Neural cell (in vitro differentiated cells): ENCODE results near the gene POMGNT2. TPM values are rescaled to one million over a fixed set of nuclear protein-coding genes. Genes with fewer than 3 reads are reported as not detected.

Experiments used
- H2AFZ ChIP-seq: fragments of 200-600, 300-800 bp; sonication (generic), shearing (Covaris generic); 2 replicates; pipeline ENCODE4 v1.6.0; 2014; ENCODE audit warnings: low read depth, mild to moderate bottlenecking, antibody characterized with exemption, low read length, moderate library complexity
- H3F3A ChIP-seq: fragments of 200-600 bp; shearing (Covaris generic); 2 replicates; pipeline ENCODE4 v1.6.1; 2016; ENCODE audit warnings: mild to moderate bottlenecking, moderate library complexity, mixed read lengths, antibody characterized with exemption, low read length; ENCODE audit not compliant: insufficient read depth, poor library complexity, severe bottlenecking
- H3K27ac ChIP-seq: fragments of 200-600, 300-800 bp; sonication (generic), shearing (Covaris generic); 2 replicates; pipeline ENCODE4 v1.5.1; 2014; ENCODE audit warnings: mild to moderate bottlenecking, low read length, moderate library complexity
- H3K27me3 ChIP-seq: fragments of 300-800, 200-600 bp; sonication (generic), shearing (Covaris generic); 2 replicates; pipeline ENCODE4 v1.6.0; 2014; ENCODE audit warnings: mild to moderate bottlenecking, low read depth, low read length, moderate library complexity; ENCODE audit not compliant: insufficient read depth
- H3K36me3 ChIP-seq: fragments of 300-800, 200-600 bp; sonication (generic), shearing (Covaris generic); 2 replicates; pipeline ENCODE4 v1.5.1; 2014; ENCODE audit warnings: mild to moderate bottlenecking, antibody characterized with exemption, low read length, moderate library complexity; ENCODE audit not compliant: insufficient read depth
- H3K4me2 ChIP-seq: fragments of 300-800, 200-600 bp; sonication (generic), shearing (Covaris generic); 2 replicates; pipeline ENCODE4 v1.6.0; 2014; ENCODE audit warnings: mild to moderate bottlenecking, low read length
- H3K4me3 ChIP-seq: fragments of 300-800, 200-600 bp; sonication (generic), shearing (Covaris generic); 2 replicates; pipeline ENCODE4 v1.5.1; 2014; ENCODE audit warnings: mild to moderate bottlenecking, low read length, moderate library complexity
- H3K79me2 ChIP-seq: fragments of 200-600 bp; shearing (Covaris generic); replicated peaks from 2 replicates; pipeline ENCODE4 v1.6.0; 2014; ENCODE audit warnings: mild to moderate bottlenecking, low read length, moderate library complexity; ENCODE audit not compliant: insufficient read depth
- H3K9ac ChIP-seq: fragments of 300-800, 200-600 bp; sonication (generic), shearing (Covaris generic); 2 replicates; pipeline ENCODE4 v1.6.1; 2016; ENCODE audit warnings: mild to moderate bottlenecking, low read length, mixed read lengths
- H3K9me2 ChIP-seq: fragments of 200-600 bp; shearing (Covaris generic); 2 replicates; pipeline ENCODE4 v1.6.1; 2016; ENCODE audit warnings: mild to moderate bottlenecking, low read length, mixed read lengths; ENCODE audit not compliant: insufficient read depth
- H3K9me3 ChIP-seq: fragments of 200-600, 300-800 bp; sonication (generic), shearing (Covaris generic); 2 replicates; pipeline ENCODE4 v1.6.1; 2016; ENCODE audit warnings: mild to moderate bottlenecking, mixed run types, low read length, moderate library complexity, mixed read lengths
- H4K20me1 ChIP-seq: fragments of 200-600 bp; shearing (Covaris generic); 2 replicates; pipeline ENCODE4 v1.6.1; 2016; ENCODE audit warnings: mild to moderate bottlenecking, mixed run types; ENCODE audit not compliant: insufficient read depth
- CTCF ChIP-seq: fragments of 450-650 bp; IDR thresholded peaks from 2 replicates; pipeline ENCODE4 v1.5.1; 2014; ENCODE audit warnings: antibody characterized with exemption, mild to moderate bottlenecking, moderate library complexity; ENCODE audit not compliant: poor library complexity, severe bottlenecking
- EP300 ChIP-seq: fragments of 450-650 bp; conservative IDR thresholded peaks from 2 replicates; pipeline ENCODE4 v1.6.1; 2014; ENCODE audit warnings: antibody characterized with exemption, mild to moderate bottlenecking, moderate library complexity; ENCODE audit not compliant: poor library complexity, severe bottlenecking
- EZH2 ChIP-seq: fragments of 200-600, 300-800 bp; shearing (Covaris generic), sonication (generic); IDR thresholded peaks from 2 replicates; pipeline ENCODE4 v1.6.1; 2014; ENCODE audit warnings: antibody characterized with exemption, low read length, borderline replicate concordance, mild to moderate bottlenecking; ENCODE audit not compliant: insufficient read depth, poor library complexity, severe bottlenecking
- MXI1 ChIP-seq: fragments of 450-650 bp; conservative IDR thresholded peaks from 2 replicates; pipeline ENCODE4 v1.6.1; 2014; ENCODE audit warnings: antibody characterized with exemption, mild to moderate bottlenecking; ENCODE audit not compliant: poor library complexity, severe bottlenecking
- POLR2AphosphoS5 ChIP-seq: IDR thresholded peaks from 2 replicates; pipeline ENCODE4 v1.6.1; 2012
- REST ChIP-seq: IDR thresholded peaks from 2 replicates; pipeline ENCODE4 v1.6.1; 2012; ENCODE audit warnings: borderline replicate concordance
- SMC3 ChIP-seq: fragments of 450-650 bp; conservative IDR thresholded peaks from 2 replicates; pipeline ENCODE4 v1.6.1; 2014; ENCODE audit warnings: antibody characterized with exemption, mild to moderate bottlenecking, moderate library complexity; ENCODE audit not compliant: poor library complexity
- TAF1 ChIP-seq: IDR thresholded peaks from 2 replicates; pipeline ENCODE4 v1.6.1; 2012; ENCODE audit warnings: low read depth
- polyA plus RNA-seq: library from polyadenylated mRNA; depleted of rRNA; stranded (reverse); fragments of >200 nt; gene quantifications from 2 replicates; pipeline ENCODE4 v1.2.3, GENCODE V29; 2014

POMGNT2 gene
- polyA plus RNA-seq, 1 donor from 2014 or later = 25.7 TPM

DNA sequence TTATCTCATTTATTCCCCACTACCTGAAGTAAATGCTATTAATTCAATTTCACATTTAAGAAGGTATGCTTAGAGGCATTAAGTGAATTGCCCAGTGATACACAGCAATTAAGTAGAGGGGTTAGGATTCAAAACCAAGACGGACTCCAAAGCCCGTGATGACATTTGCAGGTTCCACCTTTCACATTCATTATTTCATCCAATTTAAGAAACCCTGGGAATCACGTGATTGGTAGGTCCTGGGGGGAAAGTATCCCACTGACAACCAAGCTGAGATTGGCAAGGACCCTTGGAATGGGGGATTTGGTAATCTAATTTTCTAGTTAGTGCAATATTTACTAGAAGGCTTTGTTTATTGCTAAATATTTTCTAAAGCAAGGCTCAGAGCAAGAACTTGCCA is 1.8 kb downstream of the POMGNT2 start:
- peak overlapping the region; percentile 90 for H3K4me3 ChIP-seq
- H3K36me3 ChIP-seq = no peaks in the 10 kb centered on the region
- H3K27me3 ChIP-seq = no peaks in the 10 kb centered on the region
- no peaks in the 10 kb centered on the region for H3K79me2 ChIP-seq
- no peak overlapping the region for H3K27ac ChIP-seq
- no peak overlapping the region for H3K4me2 ChIP-seq
- no peaks in the 10 kb centered on the region for H3K9me3 ChIP-seq
- H4K20me1 ChIP-seq = no peaks in the 10 kb centered on the region
- TF ChIP-seq CTCF (no peak), POLR2AphosphoS5 (no peak), TAF1 (no peak), MXI1 (no peak), EZH2 (no peak), REST (no peak)
- no peaks in the 10 kb centered on the region for H3K9me2 ChIP-seq
- no peak overlapping the region for H3K9ac ChIP-seq
- H2AFZ ChIP-seq = no peak overlapping the region
- no peaks in the 10 kb centered on the region for H3F3A ChIP-seq

- Histone ChIP-seq H3K9me2 (no peaks in the 10 kb centered on the region), H2AFZ (no peak overlapping the region), H3K4me3 (no peak overlapping the region), H3K9ac (no peak overlapping the region), H3K9me3 (no peaks in the 10 kb centered on the region), H4K20me1 (no peaks in the 10 kb centered on the region), H3K27ac (no peak overlapping the region), H3K36me3 (no peaks in the 10 kb centered on the region), H3K4me2 (no peak overlapping the region), H3K27me3 (no peaks in the 10 kb centered on the region), H3F3A (no peaks in the 10 kb centered on the region), H3K79me2 (no peaks in the 10 kb centered on the region)
- TF ChIP-seq POLR2AphosphoS5 (no peak), SMC3 (no peak), MXI1 (no peak), REST (no peak), EP300 (no peak), TAF1 (no peak)
These were observed 3.0 kb downstream of the POMGNT2 start for GRCh38 chr3:43102773-43103480.
